ENCODE results near the gene FAR1. TPM values are rescaled to one million over a fixed set of nuclear protein-coding genes. Genes with fewer than 3 reads are reported as not detected.
A peak's percentile ranks its signal among the peaks of the same experiment; 100 is the strongest.

The FAR1 gene
- total and polyA plus RNA-seq, 2 of the 4 experiments (the other 2 are of a cell fraction), result 35.3 to 119 TPM

DNA sequence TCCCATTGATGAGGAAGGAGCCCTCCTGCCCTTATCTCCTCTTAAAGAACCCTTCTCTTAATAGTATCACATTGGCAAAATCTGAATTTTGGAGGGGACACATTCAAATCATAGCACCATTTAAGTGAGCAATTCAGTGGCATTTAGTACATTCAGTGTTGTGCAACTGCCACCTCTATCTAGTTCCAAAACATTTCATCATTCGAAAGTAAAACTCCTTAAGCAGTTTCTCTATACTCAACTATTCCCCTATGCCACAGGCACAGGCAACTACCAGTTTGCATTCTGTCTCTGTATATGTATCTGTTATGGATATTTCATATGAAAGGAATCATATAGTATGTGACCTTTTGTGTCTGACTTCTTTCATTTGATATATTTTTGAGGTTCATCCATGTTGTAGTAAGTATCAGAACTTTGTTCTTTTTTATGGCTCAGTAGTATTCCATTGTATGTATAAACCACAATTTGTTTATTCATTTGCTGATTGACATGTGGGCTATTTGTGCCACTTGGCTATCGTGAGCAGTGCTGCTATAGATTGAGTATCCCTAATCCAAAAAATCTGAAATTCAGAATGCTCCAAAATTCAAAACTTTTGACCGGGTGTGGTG is 22.9 kb downstream of the FAR1 start:
- no peak for ATAC-seq (ENCODE audit: low read depth)
- in situ Hi-C loops (cut with MboI; ENCODE audit: low sequenced_read_pairs), result no loop called here

More for the DNA sequence above, 22.9 kb downstream of the FAR1 start:
- Histone ChIP-seq H4K8ac (ENCODE audit: low read depth in 2 of 2, low read length in 2 of 2) (no peak overlapping the region), H2BK15ac (ENCODE audit: low read depth, low read length) (no peak overlapping the region), H2BK120ac (ENCODE audit: low read depth, low read length) (no peak overlapping the region), H3K9ac (ENCODE audit: low read depth, low read length) (no peak overlapping the region), H3K4me3 (ENCODE audit: insufficient read depth, low read depth, low read length) (no peak overlapping the region), H3K36me3 (ENCODE audit: control insufficient read depth, insufficient read depth, low read length) (peaks cover 2% of the 10 kb centered on the region; the same call in 1 of the 2 replicates), H4K20me1 (ENCODE audit: insufficient read depth, low read length) (peaks cover 26% of the 10 kb centered on the region; the same call in 1 of the 2 replicates), H3K14ac (replicated peaks; ENCODE audit: low read depth, low read length) (no peak overlapping the region), H4K91ac (ENCODE audit: insufficient read depth, low read depth, low read length) (no peak overlapping the region), H3K23ac (ENCODE audit: low read depth, low read length) (no peak overlapping the region), H3K4me2 (ENCODE audit: low read depth, low read length) (no peak overlapping the region), H2AFZ (replicated peaks; ENCODE audit: low read length, poor library complexity) (no peak overlapping the region), H4K5ac (ENCODE audit: low read depth, low read length) (no peak overlapping the region), H3K9me1 (ENCODE audit: insufficient read depth, low read length) (no peaks in the 10 kb centered on the region; the same call in 1 of the 2 replicates), H2AK5ac (ENCODE audit: low read depth, low read length) (no peak overlapping the region), H2BK20ac (ENCODE audit: low read depth, low read length) (no peak overlapping the region), H3K27me3 (ENCODE audit: control insufficient read depth, insufficient read depth, low read length) (no peaks in the 10 kb centered on the region), H3K79me1 (ENCODE audit: low read depth in 1 of 2, low read length in 2 of 2) (peaks cover 23 to 48% of the 10 kb centered on the region in 2 experiments), H3K56ac (ENCODE audit: extremely low read depth, insufficient read depth, low read length) (no peak overlapping the region), H3K4ac (ENCODE audit: low read depth, low read length) (no peak overlapping the region), H2AK9ac (replicated peaks; ENCODE audit: low read depth, low read length, poor library complexity) (no peak overlapping the region), H3K4me1 (ENCODE audit: control insufficient read depth, insufficient read depth, low read length) (peaks cover 3% of the 10 kb centered on the region; the same call in 1 of the 2 replicates), H3K9me3 (ENCODE audit: control insufficient read depth, insufficient read depth, low read length) (no peaks in the 10 kb centered on the region), H3K18ac (ENCODE audit: low read depth, low read length) (no peak overlapping the region), H2BK5ac (ENCODE audit: low read depth, low read length, poor library complexity, severe bottlenecking) (no peak overlapping the region), H3K27ac (ENCODE audit: insufficient read depth, low read length) (no peak overlapping the region)
- dilution Hi-C loops (cut with HindIII; ENCODE audit: low sequenced_read_pairs, unreplicated experiment) (no loop called here), intact Hi-C loops (cut with micrococcal nuclease) (no loop called here)
- WGBS, 2 experiments (ENCODE audit: extremely low coverage in 2 of 2, insufficient read length in 1 of 2), result no CpG with 5 or more reads among the region's 3 CpGs
- POLR2A ChIA-PET (ENCODE audit: unreplicated experiment), result no interaction called here
- no TSS peak for BruUV-seq (replicated peaks)
- CTCF ChIA-PET, result no interaction called here
- no peak for DNase-seq
- no peak for TF ChIP-seq CHD1 (IDR thresholded peaks at IDR 0.05; ENCODE audit: low read depth, low read length)
- no peak for TF ChIP-seq RFX5 (IDR thresholded peaks at IDR 0.05; ENCODE audit: low read depth, low read length)
- no peak for TF ChIP-seq BHLHE40 (IDR thresholded peaks at IDR 0.05; ENCODE audit: low read depth, low read length)
- TF ChIP-seq MAFK (IDR thresholded peaks at IDR 0.05; ENCODE audit: low read depth, low read length), result no peak
- TF ChIP-seq CEBPB (IDR thresholded peaks at IDR 0.05; ENCODE audit: low read depth, low read length), result peak; percentile 34; the same call in 1 of the 2 replicates
- TF ChIP-seq MXI1 (IDR thresholded peaks at IDR 0.05; ENCODE audit: borderline replicate concordance, low read depth, low read length), result no peak
